Esophagus squamous epithelium (tissue), 4 donors: ENCODE results near the gene HTRA2.

ENCODE experiments used
- POLR2A ChIP-seq, 4 donors: fragments of 450-650 bp; IDR thresholded peaks; one replicate each; pipeline ENCODE4 v1.6.1; 2017; ENCODE audit warnings: antibody characterized with exemption in 4 of 4, mild to moderate bottlenecking in 4 of 4, moderate library complexity in 3 of 4
- TF ChIP-seq, protein P1 (sequence below), 6 experiments: fragments of 450-650 bp in 4 of 6; fragments of 200-600 bp in 2 of 6; sonication (generic) in 2 of 6; IDR thresholded peaks; one replicate each; pipeline ENCODE4 v1.5.1; 2016 to 2019; ENCODE audit warnings: antibody characterized with exemption in 6 of 6, mild to moderate bottlenecking in 4 of 6, moderate library complexity in 4 of 6

DNA sequence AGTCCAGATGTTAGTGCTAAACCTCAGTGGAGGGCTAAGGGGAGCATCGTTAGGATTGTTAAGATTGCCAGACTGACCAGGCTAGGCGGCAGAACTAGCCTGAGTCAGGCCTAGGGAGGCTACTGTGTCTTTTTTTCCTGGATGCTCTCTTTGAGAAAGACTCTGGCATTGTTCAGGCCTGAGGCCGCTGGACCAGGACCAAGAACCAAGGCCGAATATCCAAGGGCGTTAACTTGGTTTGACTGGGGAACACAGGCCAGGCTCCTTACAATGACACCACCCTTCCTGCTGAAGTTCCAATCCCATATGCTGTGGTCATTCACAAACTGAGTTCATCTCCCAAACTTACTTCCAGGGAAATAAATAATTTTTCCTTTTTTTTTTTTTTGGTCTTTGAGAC, 10.6 kb downstream of the HTRA2 start:
- TF ChIP-seq, protein P1, sequence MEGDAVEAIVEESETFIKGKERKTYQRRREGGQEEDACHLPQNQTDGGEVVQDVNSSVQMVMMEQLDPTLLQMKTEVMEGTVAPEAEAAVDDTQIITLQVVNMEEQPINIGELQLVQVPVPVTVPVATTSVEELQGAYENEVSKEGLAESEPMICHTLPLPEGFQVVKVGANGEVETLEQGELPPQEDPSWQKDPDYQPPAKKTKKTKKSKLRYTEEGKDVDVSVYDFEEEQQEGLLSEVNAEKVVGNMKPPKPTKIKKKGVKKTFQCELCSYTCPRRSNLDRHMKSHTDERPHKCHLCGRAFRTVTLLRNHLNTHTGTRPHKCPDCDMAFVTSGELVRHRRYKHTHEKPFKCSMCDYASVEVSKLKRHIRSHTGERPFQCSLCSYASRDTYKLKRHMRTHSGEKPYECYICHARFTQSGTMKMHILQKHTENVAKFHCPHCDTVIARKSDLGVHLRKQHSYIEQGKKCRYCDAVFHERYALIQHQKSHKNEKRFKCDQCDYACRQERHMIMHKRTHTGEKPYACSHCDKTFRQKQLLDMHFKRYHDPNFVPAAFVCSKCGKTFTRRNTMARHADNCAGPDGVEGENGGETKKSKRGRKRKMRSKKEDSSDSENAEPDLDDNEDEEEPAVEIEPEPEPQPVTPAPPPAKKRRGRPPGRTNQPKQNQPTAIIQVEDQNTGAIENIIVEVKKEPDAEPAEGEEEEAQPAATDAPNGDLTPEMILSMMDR (IDR thresholded peaks at IDR 0.05), result no peak
- TF ChIP-seq POLR2A (IDR thresholded peaks at IDR 0.05), result no peak
